Measurements from ENCODE around the gene WFDC1.

GRCh38 chr16:84293406-84293805 is 1.3 kb upstream of the WFDC1 start:
- TF ChIP-seq TARDBP (IDR thresholded peaks at IDR 0.05) (no peak), NFRKB (IDR thresholded peaks at IDR 0.05) (no peak), FOXM1 (IDR thresholded peaks at IDR 0.05; ENCODE audit: borderline replicate concordance) (no peak)
